Cardiac septum (tissue), 1 donor: Measurements from ENCODE around the gene POLR1B. TPM values are rescaled to one million over a fixed set of nuclear protein-coding genes. Genes with fewer than 3 reads are reported as not detected.
A peak's percentile ranks its signal among the peaks of the same experiment; 100 is the strongest.
"Not testable (repeated sequence)": the region's sequence is repeated elsewhere in the genome, so short reads cannot be mapped to it uniquely, and the experiment has no call there.

ENCODE experiments used
- DNase-seq: peaks from one replicate; pipeline ENCODE4 v3.0.0-alpha.2; 2020; ENCODE audit warnings: low spot score
- intact Hi-C: fragments of 100-400 bp; cut with DNase I; formaldehyde crosslinking; loops from one replicate; pipeline ENCODE4 v1.14.0; 2022
- total RNA-seq: library from RNA; stranded (reverse); fragmentation: NEBNext Ultra II Directional; extraction: Animal tissue kit (Norgen Biotek cat#: 25700); gene quantifications from one replicate; pipeline ENCODE4 v1.2.1, GENCODE V29; 2021
- donor health status: DM: no; HTN: no; CAD: no.

Gene POLR1B
- total RNA-seq, 1 donor from 2014 or later = 10.1 TPM

DNA sequence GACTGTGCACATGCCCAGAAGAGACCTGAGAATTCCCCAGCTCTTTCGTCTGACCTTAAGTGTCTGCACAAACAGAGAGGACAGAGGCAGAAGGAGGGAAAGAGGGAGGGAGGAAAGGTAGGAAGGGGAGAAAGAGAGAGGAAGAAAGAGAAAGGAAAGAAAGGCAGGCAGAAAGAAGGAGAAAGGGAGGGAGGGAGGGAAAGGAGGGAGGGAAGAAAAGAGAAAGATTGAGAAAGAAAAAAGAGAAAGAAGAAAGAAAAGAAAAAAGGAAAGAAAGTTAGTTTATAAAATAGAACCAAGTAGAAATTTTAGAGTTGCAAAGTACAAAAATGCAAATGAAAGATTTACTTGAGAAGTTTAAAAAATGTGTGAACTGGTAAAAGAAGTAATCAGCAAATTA is 7.4 kb upstream of the POLR1B start:
- DNase-seq = no peak
- intact Hi-C loops = no loop called here

DNA sequence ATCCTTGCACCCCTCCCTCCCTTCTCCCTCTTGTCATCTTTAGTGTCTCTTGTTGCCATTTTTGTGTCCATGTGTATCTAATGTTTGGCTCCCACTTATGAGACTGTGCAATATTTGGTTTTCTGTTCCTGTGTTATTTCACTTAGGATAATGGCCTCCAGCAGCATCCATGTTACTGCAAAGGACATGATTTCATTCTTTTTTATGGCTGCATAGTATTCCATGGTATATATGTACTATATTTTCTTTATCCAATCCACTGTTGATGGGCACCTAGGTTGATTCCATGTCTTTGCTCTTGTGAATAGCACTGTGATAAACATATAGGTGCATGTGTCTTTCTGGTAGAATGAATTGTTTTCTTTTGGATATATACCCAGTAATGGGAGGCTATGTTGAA is 5.6 kb upstream of the POLR1B start:
- intact Hi-C loops, DNase-seq: not testable (repeated sequence)

DNA sequence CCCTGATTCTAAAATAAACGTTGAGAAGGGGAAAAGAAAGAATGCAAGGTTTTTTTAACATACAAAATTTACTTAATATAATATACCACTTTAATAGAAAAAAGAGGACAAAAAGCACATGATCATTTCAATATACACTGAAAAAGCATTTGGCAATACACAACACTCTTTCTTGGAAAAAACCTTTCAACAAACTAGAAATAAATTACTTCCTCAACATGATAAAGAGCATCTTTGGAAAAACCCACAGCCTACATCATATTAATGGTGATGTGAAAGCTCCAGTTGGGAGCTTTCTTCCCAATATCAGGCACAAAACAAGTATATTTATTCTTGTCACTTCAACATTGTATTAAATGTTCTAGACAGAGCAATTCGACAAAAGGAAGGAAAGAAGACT is 3.0 kb upstream of the POLR1B start:
- intact Hi-C loops = no loop called here
- no peak for DNase-seq

DNA sequence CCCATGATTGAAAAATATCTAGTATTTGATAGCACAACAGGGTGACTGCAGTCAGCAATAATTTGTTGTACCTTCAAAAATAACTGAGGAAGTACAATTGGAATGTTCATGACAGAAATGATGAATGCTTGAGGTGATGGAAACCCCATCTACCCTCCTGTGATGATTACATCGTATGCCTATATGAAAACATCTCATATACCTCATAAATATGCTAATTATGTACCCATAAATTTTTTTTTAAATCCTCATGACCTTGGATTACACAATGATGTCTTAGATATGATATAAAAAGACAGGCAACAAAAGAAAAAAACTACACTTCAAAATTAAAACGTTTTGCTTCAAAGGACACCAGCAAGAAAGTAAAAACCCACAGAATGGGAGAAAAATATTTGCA is 1.4 kb upstream of the POLR1B start:
- intact Hi-C loops = loop anchor here (5.0 kb wide), 1 partner anchor 59 kb away; the partner anchor contains the start of gene TTL
- DNase-seq = no peak

DNA sequence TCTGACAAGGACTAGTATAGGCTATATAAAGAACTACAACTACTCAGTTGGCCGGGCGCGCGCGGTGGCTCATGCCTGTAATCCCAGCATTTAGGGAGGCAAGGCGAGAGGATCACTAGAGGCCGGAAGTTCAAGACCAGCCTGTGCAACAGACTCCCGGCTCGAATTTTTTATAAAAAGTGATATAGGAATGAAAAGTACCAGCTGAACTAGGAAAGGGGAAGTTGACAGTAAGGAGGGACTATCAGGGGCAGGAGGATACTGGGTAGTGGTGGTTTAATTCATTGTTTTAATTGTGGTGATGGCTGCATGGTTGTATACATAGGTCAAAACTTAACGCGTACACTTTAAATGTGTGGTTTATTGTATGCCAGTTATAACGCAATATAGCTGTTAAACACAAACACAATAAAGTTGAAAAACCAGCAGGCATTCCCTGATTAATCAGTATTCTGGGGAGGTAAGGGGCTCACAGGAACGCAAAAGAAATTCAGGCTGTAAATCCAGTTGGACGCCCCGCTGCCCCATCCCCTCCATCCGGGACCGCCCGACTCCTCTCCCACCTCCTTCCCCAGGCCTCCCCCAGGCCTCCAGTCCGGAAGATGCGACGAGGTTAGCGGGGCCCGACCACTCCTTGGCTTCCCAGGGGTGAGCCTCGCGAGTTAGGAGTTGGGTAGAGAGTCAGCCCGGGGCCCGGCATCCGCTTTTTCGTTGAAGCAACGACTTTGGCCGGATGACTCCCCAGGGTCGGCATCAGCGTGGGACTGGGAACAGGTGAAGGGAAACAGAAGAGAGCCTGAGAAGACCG is 746 bp upstream of the POLR1B start:
- intact Hi-C loops = loop anchor here (1.0 to 5.0 kb wide), 2 partner anchors 43 to 59 kb away; partner anchors contain the start of genes CHCHD5 and TTL

DNA sequence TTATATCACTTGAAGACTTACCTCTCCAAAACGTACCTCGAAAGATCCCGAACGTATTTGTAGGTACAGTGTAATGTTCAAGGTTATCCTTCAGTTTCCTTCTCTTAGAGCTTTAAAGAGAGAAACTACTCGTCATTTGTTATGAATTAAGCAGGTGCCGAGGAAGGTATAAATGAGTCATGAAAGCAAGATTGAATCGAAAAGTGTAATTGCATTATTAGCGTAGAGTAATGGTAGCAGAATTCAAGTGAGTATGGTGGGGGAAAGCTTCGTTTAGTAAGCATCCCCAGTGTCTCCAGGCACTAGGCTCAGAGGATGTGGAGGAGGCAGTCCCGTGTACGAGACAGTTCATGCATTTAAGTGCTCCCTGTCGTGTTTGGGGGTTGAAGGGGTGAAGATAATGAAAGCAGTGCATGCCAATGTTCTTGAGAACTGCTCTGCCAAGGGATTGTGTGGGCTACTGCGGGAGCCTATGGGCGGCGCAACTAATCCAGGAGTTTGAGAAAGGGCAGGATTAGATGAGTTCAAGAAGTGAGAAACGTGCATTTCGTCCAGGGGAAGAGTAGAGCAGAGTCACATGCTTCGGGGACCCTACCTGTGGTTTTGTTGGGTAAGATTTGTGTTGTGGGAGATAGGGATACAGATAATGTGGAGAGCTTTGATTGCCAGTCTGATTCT is 858 bp downstream of the POLR1B start:
- intact Hi-C loops = loop anchor here (1.0 to 5.0 kb wide), 2 partner anchors 41 to 61 kb away; partner anchors contain the start of genes CHCHD5 and TTL

More for the DNA sequence above, 746 bp upstream of the POLR1B start:
- DNase-seq = no peak

DNA sequence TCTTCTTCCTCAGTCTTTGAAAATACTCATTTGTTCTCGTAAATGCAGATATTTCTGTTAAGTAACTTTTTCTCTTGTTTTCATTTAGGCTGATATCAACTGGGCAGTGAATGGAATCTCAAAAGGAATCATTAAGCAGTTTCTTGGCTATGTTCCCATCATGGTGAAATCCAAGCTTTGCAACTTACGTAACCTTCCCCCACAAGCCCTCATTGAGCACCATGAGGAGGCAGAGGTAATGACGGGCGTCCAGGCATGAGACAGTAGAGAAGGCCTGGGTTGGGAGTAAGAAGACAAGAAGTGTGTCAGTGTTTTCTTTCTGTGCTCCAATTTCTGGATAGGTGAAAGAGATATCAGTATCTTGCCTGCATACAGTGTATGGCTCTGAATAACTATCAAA is 5.1 kb downstream of the POLR1B start:
- intact Hi-C loops = no loop called here

More for the DNA sequence above, 858 bp downstream of the POLR1B start:
- no peak for DNase-seq

DNA sequence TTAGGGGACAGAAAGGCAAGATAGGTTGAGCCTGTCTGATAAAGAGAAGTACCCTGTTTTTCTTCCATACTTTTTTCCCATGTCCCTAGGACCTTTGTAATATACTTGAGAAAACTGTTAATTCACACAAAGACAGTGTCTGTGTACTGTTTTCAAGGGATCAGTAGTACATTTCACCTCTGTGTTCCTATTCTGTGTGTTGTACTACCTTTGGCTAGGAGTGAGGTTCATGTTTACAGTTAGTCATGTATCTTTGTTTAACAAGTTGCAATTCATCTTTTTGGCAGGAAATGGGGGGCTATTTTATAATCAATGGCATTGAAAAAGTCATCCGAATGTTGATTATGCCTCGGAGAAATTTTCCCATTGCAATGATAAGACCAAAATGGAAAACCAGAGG is 6.7 kb downstream of the POLR1B start:
- no peak for DNase-seq
- intact Hi-C loops = no loop called here

More for the DNA sequence above, 5.1 kb downstream of the POLR1B start:
- DNase-seq = no peak

DNA sequence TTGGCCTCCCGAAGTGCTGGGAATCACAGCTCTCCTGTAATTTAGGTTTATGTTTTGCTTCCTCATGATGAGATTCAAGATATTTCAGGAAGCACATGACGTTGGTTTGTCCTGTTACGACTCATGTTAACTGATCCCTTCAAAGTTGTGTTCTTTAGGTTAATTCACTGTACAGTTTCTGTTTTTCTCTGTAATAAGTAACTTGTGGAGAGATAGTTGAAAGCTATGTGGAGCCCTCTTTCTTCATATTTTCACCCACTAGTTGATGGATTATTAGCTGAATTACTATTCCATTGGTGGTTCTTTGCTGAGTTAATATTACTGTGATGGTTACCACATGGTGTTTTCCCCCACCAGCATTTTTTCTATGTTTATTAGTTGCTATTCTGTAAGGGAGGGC is 23.8 kb downstream of the POLR1B start:
- DNase-seq = no peak
- intact Hi-C loops = no loop called here

DNA sequence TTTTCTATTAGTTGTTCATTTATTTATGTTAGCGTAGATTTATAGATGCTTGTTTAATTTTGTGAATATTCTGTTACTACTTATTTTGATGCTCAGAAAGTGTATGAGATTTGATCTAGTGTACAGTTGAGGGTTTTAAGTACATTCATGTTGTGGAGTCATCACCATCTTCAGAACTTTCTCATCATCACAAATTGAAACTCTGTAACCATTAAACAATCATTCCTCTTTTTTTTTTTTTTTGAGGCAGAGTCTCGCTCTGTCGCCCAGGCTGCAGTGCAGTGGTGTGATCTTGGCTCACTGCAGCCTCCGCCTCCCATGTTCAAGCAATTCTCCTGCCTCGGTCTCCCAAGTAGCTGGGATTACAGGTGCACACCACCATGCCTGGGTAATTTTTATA is 24.2 kb downstream of the POLR1B start:
- intact Hi-C loops, DNase-seq: not testable (repeated sequence)

DNA sequence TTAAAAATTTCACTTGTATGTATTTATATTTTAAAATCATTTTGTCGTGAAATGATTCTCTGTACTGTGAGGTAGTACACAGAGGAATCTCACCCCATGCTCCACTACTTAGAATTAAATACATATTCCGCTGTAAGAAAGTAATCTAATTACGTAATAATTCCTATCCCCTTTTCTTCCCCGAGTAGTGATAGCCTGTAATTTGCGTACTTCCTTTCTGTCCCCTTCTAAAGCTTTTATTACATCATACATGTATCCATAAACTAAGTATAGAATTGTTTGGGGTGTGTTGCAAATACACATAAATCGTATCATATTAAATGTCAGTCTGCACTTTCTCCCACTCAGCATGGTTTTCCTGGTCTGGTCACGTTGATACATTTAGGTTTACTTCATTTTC is 29.7 kb downstream of the POLR1B start:
- intact Hi-C loops = no loop called here

DNA sequence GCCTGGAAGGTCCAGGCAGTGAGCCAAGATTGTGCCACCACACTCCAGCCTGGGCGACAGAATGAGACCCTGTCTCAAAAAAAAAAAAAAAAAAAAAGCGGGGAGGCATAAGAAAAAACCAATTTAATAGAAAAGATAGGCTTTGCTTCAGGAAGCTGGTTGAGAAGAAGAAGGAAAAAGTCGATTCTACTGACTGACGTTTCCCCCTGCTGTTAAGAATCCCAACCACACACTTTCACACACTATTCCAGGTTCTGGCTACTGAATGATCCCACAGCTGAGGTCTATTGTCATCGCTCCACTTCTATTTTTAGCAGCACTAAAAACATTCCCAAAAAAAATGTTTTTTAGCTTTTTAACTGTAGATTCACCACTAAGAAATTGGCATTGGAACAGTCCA is 35.5 kb downstream of the POLR1B start:
- DNase-seq = no peak
- intact Hi-C loops = no loop called here

More for the DNA sequence above, 29.7 kb downstream of the POLR1B start:
- no peak for DNase-seq

DNA sequence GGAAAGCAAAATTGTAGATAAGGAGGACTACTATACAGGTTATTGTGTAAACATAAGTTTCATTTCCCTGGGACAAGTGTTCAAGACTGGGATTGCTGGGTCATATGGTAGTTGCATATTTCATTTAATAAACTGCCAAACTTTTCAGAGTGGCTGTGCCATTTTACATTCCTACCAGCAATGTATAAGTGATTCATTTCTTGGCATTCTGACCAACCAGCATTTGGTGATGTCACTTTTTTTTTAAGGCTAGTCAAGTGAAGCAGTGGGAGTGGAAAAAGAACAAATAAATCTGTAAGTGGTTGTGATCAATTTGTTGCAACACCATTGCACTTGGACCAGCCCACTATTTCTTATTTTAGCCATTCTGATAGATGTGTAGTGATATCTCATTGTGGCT is 37.0 kb downstream of the POLR1B start:
- intact Hi-C loops = no loop called here
- DNase-seq = no peak

DNA sequence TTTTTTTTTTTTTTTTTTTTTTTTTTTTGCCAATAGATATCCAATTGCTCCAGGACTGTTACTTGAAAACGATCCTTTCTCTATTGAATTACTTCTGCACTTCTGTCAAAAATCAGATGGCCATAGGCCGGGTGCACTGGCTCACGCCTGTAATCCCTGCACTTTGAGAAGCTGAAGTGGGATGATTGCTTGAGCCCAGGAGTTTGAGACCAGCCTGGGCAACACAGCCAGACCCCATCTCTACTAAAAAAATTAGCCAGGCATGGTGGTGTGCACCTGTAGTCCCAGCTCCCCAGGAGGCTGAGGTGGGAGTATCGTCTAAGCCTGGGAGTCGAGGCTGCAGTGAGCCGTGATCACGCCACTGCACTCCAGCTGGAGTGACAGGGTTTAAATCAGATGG is 37.8 kb downstream of the POLR1B start:
- intact Hi-C loops = loop anchor here (5.0 kb wide), 1 partner anchor 323 kb away; the partner anchor contains the start of gene ZC3H8
- DNase-seq = no peak

DNA sequence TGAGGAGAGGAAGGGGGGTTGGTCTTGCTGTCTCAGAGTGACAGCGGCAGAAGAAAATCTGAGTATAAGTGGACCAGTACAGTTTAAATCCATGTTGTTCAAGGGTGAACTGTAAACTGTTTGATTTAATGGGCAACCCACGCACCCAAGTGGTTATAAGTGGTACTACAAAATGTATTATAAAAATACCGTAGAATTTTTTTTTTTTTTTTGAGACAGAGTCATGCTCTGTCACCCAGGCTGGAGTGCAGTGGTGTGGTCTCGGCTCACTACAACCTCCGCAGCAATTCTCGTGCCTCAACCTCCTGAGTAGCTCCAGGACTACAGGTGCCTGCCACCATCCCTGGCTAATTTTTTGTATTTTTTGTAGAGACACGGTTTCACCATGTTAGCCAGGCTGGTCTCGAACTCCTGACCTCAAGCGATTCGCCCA is 40.1 kb downstream of the POLR1B start:
- no peak for DNase-seq
- intact Hi-C loops = loop anchor here (5.0 kb wide), 1 partner anchor 325 kb away; the partner anchor contains the start of gene ZC3H8

DNA sequence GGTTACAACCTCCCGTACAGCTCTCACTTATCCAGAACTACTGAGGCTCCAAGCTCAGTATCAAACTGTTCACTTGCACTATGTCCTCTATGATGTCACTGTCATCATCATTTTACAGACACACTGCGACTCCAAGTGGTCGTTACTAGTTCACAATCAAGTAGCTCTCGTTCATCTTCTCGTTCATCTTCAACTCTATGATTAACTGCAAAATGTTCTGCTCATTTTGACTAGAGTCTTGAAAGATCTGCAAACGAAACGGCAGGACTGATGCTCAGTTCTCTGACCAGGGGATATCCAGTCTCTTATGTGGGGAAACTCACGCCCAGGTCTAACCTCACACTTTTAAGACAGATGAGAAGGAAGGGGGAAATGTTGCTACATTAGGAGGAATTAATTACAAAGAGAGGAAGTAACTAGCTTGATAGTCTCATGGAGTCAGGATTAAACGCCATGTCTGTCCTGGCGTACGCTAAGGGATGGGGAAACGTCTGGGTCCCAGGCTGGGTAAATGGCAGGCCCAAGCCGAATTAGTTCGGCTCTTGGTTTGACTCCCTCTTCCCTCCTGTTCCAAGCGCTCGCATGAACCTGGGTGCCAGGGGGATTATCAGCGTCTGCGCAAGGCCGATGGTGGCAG is 41.4 kb downstream of the POLR1B start:
- intact Hi-C loops = loop anchor here (1.0 to 5.0 kb wide), 3 partner anchors 41 to 326 kb away; partner anchors contain the start of genes POLR1B and ZC3H8
- no peak for DNase-seq

DNA sequence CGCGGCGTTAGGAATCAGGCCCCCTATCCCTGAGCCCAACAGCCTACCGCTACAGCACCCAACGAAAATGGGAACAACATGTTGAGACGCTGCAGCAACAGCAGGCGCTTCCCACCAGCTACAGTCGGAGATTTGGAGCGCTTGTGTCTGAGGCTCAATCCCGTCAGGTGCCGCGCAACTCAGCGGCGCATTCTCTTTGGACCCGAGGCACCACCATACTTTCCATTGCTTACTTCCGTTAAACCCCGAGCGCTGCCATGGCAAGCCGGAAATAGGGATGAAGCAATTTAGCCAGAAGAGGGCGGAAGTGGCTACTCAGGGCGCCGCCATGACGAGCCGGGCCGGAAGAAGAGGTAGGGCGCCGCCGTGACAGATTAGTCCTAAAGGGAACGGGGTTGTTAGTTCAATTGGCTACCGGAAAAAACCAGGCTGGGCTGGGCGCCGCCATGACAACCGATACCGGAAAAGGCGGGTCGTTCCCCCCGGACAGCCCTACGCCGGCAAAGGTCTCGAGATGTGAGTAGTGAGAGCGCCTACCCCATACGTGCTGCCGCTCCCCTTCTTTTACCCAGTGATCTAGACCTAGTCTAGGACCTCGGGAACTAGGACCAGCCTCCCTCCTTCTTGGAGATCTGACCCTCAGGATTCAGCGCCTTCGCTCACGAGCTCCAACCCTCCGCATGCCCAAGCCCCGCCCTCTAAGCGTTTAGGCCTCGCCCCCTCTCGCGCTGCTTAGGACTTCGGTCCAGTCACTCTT is 42.0 kb downstream of the POLR1B start, which contains the start of gene CHCHD5:
CHCHD5 (plus strand) TSS at position 476 of the 757 bp plus-strand sequence; CDS start at position 515, 39 bp downstream.
- intact Hi-C loops = loop anchor here (1.0 to 5.0 kb wide), 3 partner anchors 42 to 327 kb away; partner anchors contain the start of genes POLR1B and ZC3H8
- peak; percentile 97 for DNase-seq

DNA sequence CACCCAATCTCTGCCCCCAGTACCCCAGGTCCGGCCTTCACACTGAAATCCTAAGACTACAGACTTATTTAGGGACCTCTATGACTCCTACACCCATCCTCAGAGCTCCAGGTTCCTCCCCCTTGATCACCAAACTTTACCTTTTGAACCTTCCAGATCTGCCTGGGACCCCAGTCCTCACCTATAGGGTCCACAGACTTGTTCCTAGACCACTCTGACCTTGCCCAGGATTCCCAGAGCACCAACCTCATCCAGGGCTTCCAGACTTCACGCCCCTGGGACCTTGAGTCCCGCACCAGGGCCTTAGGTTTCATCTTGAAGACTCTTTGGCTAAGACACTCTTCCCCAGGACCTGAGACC is 42.6 kb downstream of the POLR1B start:
- intact Hi-C loops = loop anchor here (1.0 to 5.0 kb wide), 3 partner anchors 43 to 328 kb away; partner anchors contain the start of genes POLR1B and ZC3H8
- no peak for DNase-seq

DNA sequence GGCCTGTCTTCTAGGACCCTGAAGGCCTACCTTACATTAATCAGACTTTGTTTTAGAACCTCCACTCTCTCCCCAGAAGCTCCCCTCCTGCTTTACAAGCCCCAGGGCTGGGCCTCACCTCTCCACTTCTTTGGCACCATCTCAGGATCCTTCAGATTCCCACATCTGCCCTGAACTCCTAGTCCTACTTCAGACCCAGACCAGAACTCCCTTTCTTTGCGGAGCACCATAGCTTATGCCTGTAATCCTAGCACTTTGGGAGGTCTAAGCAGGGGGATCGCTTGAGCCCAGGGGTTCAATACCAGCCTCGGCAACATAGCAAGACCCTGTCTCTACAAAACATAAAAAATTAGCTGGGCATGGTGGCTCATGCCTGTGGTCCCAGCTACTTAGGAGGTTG is 43.1 kb downstream of the POLR1B start:
- no peak for DNase-seq
- intact Hi-C loops = no loop called here
